Measurements from ENCODE around the gene VPS26A. TPM values are rescaled to one million over a fixed set of nuclear protein-coding genes. Genes with fewer than 3 reads are reported as not detected.

Gene VPS26A
- total and polyA plus RNA-seq, 2 experiments from 2014 or later = 29.0 to 41.6 TPM

GRCh38 chr10:69208761-69209160, 84.8 kb downstream of the VPS26A start:
- Mint-ChIP-seq H3K4me1 (no peaks in the 10 kb centered on the region), H3K36me3 (ENCODE audit: low read depth) (peaks cover 32% of the 10 kb centered on the region), H3K27me3 (ENCODE audit: insufficient read depth, low read depth, poor library complexity) (no peaks in the 10 kb centered on the region), H3K4me3 (no peak overlapping the region), H3K9me3 (no peaks in the 10 kb centered on the region), H3K27ac (no peak overlapping the region)
- Histone ChIP-seq H3K36me3 (ENCODE audit: insufficient read depth) (peaks cover 28% of the 10 kb centered on the region), H2AFZ (no peak overlapping the region), H3K9me2 (ENCODE audit: insufficient read depth) (no peaks in the 10 kb centered on the region), H3F3A (replicated peaks; ENCODE audit: low read depth) (0 out of 2 replicates have a peak, but pooled peaks cover 2% of the 10 kb centered on the region), H3K4me1 (ENCODE audit: insufficient read depth) (no peaks in the 10 kb centered on the region), H3K27ac (ENCODE audit: low read depth) (no peak overlapping the region), H4K20me1 (replicated peaks; ENCODE audit: insufficient read depth) (0 out of 2 replicates have a peak, but pooled peaks cover 9% of the 10 kb centered on the region), H3K79me2 (replicated peaks; ENCODE audit: insufficient read depth) (no peaks in the 10 kb centered on the region), H3K4me3 (no peak overlapping the region), H3K4me2 (no peak overlapping the region), H3K27me3 (ENCODE audit: insufficient read depth) (no peaks in the 10 kb centered on the region)
- TF ChIP-seq NANOG (IDR thresholded peaks at IDR 0.05; ENCODE audit: borderline replicate concordance) (no peak), CTCF (conservative IDR thresholded peaks at IDR 0.05; ENCODE audit: low read depth in 2 of 2) (no peak), ETS1 (IDR thresholded peaks at IDR 0.05) (no peak), JUNB (IDR thresholded peaks at IDR 0.05; ENCODE audit: unreplicated experiment) (no peak), ZNF114 (CRISPR knock-in tag; IDR thresholded peaks at IDR 0.05) (no peak), ZNF462 (CRISPR knock-in tag; IDR thresholded peaks at IDR 0.05) (no peak), POLR2AphosphoS5 (IDR thresholded peaks at IDR 0.05; ENCODE audit: low read depth) (no peak), ZNF331 (CRISPR knock-in tag; IDR thresholded peaks at IDR 0.05; ENCODE audit: low read depth) (no peak), STAT1 (IDR thresholded peaks at IDR 0.05; ENCODE audit: unreplicated experiment) (no peak), EZH2phosphoT487 (IDR thresholded peaks at IDR 0.05; ENCODE audit: unreplicated experiment) (no peak), EZH2 (IDR thresholded peaks at IDR 0.05; ENCODE audit: low read depth, unreplicated experiment) (no peak), REST (IDR thresholded peaks at IDR 0.05; ENCODE audit: unreplicated experiment) (no peak), CREB1 (CRISPR knock-in tag; IDR thresholded peaks at IDR 0.05; ENCODE audit: low read depth) (no peak)
- DNase-seq (ENCODE audit: low spot score) = no peak
- ATAC-seq = no peak

Measured in GM23338 (cell line).